ENCODE results near the gene GLYATL1. TPM values are rescaled to one million over a fixed set of nuclear protein-coding genes. Genes with fewer than 3 reads are reported as not detected.

GLYATL1 gene
- polyA plus RNA-seq, 2 of the 4 experiments (the other 2 are of a cell fraction) = 0.10 TPM; not detected in 1

- FAIRE-seq (no peak), ATAC-seq (no peak)
- CTCF ChIA-PET = no interaction called here
Observed at GRCh38 chr11:58912124-58912523, 27.2 kb upstream of the GLYATL1 start.

GRCh38 chr11:58913685-58914084, 25.6 kb upstream of the GLYATL1 start:
- no peak for DNase-seq (ENCODE audit: low read depth in 1 of 2, low spot score in 1 of 2)
- no peak overlapping the region for H3K4me3 ChIP-seq
- peaks cover 9% of the 10 kb centered on the region; the same call in 1 of the 3 replicates for H3K9me3 ChIP-seq
- no peak overlapping the region for H3K27ac ChIP-seq
- ChIA-PET CTCF (no interaction called here), POLR2A (no interaction called here)
- no peak for ATAC-seq
- no peak overlapping the region for H3K4me2 ChIP-seq
- TF ChIP-seq, protein P1, sequence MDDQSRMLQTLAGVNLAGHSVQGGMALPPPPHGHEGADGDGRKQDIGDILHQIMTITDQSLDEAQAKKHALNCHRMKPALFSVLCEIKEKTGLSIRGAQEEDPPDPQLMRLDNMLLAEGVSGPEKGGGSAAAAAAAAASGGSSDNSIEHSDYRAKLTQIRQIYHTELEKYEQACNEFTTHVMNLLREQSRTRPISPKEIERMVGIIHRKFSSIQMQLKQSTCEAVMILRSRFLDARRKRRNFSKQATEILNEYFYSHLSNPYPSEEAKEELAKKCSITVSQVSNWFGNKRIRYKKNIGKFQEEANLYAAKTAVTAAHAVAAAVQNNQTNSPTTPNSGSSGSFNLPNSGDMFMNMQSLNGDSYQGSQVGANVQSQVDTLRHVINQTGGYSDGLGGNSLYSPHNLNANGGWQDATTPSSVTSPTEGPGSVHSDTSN (IDR thresholded peaks at IDR 0.05) = no peak
- TF ChIP-seq MYC (IDR thresholded peaks at IDR 0.05; ENCODE audit: borderline replicate concordance, low read length) (no peak), FOSB (CRISPR knock-in tag; IDR thresholded peaks at IDR 0.05) (no peak), JUNB (IDR thresholded peaks at IDR 0.05) (no peak), HOXA7 (CRISPR knock-in tag; IDR thresholded peaks at IDR 0.05) (no peak)
- no peak for FAIRE-seq
- no peaks in the 10 kb centered on the region for H3K4me1 ChIP-seq

More at GRCh38 chr11:58912124-58912523, 27.2 kb upstream of the GLYATL1 start:
- POLR2A ChIA-PET = no interaction called here
- Histone ChIP-seq H3K4me2 (no peak overlapping the region), H3K27ac (no peak overlapping the region), H3K9me3 (peaks cover 6% of the 10 kb centered on the region; the same call in 1 of the 3 replicates), H3K4me1 (no peaks in the 10 kb centered on the region), H3K4me3 (no peak overlapping the region)
- no peak for TF ChIP-seq RARB (CRISPR knock-in tag; IDR thresholded peaks at IDR 0.05)
- no peak for TF ChIP-seq ZNF302 (CRISPR knock-in tag; IDR thresholded peaks at IDR 0.05)
- TF ChIP-seq RCOR1 (IDR thresholded peaks at IDR 0.05; ENCODE audit: low read depth, low read length) = no peak
- no peak for TF ChIP-seq KDM5A (IDR thresholded peaks at IDR 0.05)
- no peak for TF ChIP-seq FOSB (CRISPR knock-in tag; IDR thresholded peaks at IDR 0.05)
- no peak for TF ChIP-seq NR3C1 (IDR thresholded peaks at IDR 0.05)
- TF ChIP-seq NPAS2 (CRISPR knock-in tag; IDR thresholded peaks at IDR 0.05; ENCODE audit: borderline replicate concordance) = no peak
- no peak for TF ChIP-seq PHF8 (IDR thresholded peaks at IDR 0.05; ENCODE audit: borderline replicate concordance, low read depth)
- TF ChIP-seq ELK1 (IDR thresholded peaks at IDR 0.05; ENCODE audit: low read depth, low read length) = no peak
- TF ChIP-seq ZSCAN20 (CRISPR knock-in tag; IDR thresholded peaks at IDR 0.05) = no peak
- TF ChIP-seq ATOH8 (CRISPR knock-in tag; IDR thresholded peaks at IDR 0.05; ENCODE audit: low read depth) = no peak
- no peak for DNase-seq (ENCODE audit: low read depth in 1 of 2, low spot score in 1 of 2)

GRCh38 chr11:58914821-58915543, 24.3 kb upstream of the GLYATL1 start:
- ATAC-seq (no peak), DNase-seq (ENCODE audit: low read depth in 1 of 2, low spot score in 1 of 2) (no peak), FAIRE-seq (no peak)
- POLR2A ChIA-PET = no interaction called here
- Histone ChIP-seq H3K4me1 (no peaks in the 10 kb centered on the region), H3K9me3 (peaks cover 9% of the 10 kb centered on the region; the same call in 1 of the 3 replicates), H3K4me2 (no peak overlapping the region), H3K4me3 (no peak overlapping the region), H3K27ac (no peak overlapping the region)
- CTCF ChIA-PET = no interaction called here
- WGBS (ENCODE audit: missing lambda C conversion rate) = 6% methylated on average over 2 of the region's 2 CpGs
- TF ChIP-seq MAZ (IDR thresholded peaks at IDR 0.05; ENCODE audit: borderline replicate concordance, low read depth, low read length) (no peak), KDM1A (IDR thresholded peaks at IDR 0.05; ENCODE audit: low read depth) (no peak), ZC3H11A (IDR thresholded peaks at IDR 0.05) (no peak), SMC3 (IDR thresholded peaks at IDR 0.05) (no peak), KDM5A (IDR thresholded peaks at IDR 0.05) (no peak), NFE2L2 (conservative IDR thresholded peaks at IDR 0.05; ENCODE audit: low read length) (no peak), CHD2 (IDR thresholded peaks at IDR 0.05; ENCODE audit: low read length, partially characterized antibody) (no peak)
- TF ChIP-seq, protein P2, sequence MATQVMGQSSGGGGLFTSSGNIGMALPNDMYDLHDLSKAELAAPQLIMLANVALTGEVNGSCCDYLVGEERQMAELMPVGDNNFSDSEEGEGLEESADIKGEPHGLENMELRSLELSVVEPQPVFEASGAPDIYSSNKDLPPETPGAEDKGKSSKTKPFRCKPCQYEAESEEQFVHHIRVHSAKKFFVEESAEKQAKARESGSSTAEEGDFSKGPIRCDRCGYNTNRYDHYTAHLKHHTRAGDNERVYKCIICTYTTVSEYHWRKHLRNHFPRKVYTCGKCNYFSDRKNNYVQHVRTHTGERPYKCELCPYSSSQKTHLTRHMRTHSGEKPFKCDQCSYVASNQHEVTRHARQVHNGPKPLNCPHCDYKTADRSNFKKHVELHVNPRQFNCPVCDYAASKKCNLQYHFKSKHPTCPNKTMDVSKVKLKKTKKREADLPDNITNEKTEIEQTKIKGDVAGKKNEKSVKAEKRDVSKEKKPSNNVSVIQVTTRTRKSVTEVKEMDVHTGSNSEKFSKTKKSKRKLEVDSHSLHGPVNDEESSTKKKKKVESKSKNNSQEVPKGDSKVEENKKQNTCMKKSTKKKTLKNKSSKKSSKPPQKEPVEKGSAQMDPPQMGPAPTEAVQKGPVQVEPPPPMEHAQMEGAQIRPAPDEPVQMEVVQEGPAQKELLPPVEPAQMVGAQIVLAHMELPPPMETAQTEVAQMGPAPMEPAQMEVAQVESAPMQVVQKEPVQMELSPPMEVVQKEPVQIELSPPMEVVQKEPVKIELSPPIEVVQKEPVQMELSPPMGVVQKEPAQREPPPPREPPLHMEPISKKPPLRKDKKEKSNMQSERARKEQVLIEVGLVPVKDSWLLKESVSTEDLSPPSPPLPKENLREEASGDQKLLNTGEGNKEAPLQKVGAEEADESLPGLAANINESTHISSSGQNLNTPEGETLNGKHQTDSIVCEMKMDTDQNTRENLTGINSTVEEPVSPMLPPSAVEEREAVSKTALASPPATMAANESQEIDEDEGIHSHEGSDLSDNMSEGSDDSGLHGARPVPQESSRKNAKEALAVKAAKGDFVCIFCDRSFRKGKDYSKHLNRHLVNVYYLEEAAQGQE (IDR thresholded peaks at IDR 0.05) = no peak

Data from A549 (cell line).